H1 (cell line): ENCODE measurements around the gene HSF2. TPM values are rescaled to one million over a fixed set of nuclear protein-coding genes. Genes with fewer than 3 reads are reported as not detected.

ENCODE experiments used
- CHD2 ChIP-seq: IDR thresholded peaks from 2 replicates; pipeline ENCODE4 v1.6.1; 2012; ENCODE audit warnings: low read length, improper control_type of control experiment
- SP4 ChIP-seq: IDR thresholded peaks from 2 replicates; pipeline ENCODE4 v1.6.1; 2012; ENCODE audit warnings: low read length, inconsistent platforms
- ZNF274 ChIP-seq: IDR thresholded peaks from 2 replicates; pipeline ENCODE4 v1.7.0; 2012; ENCODE audit warnings: low read length, borderline replicate concordance; ENCODE audit errors: extremely low read depth
- polyA plus RNA-seq, 7 experiments: library from polyadenylated mRNA; depleted of rRNA in 3 of 7; stranded (reverse) in 5 of 7; unstranded in 2 of 7; fragments of >200 nt in 5 of 7; fragments of 200-250 nt in 2 of 7; gene quantifications; 1 replicate in 5 of 7; 2 replicates in 1 of 7; 4 replicates in 1 of 7; pipeline versions ENCODE4 v1.2.1 to v1.2.3, GENCODE V29; 2011 to 2013; ENCODE audit warnings: missing spikeins in 2 of 7, mixed read lengths in 2 of 7
- total RNA-seq: library from RNA; stranded (reverse); fragmentation: NEBNext Ultra II Directional; extraction: Animal tissue kit (Norgen Biotek cat#: 25700); gene quantifications from 2 replicates; pipeline ENCODE4 v1.2.1, GENCODE V29; 2021
- TF ChIP-seq, protein P1 (sequence below): IDR thresholded peaks from 2 replicates; pipeline ENCODE4 v1.6.1; 2011; ENCODE audit warnings: low read length, improper control_type of control experiment

Gene HSF2
- total and polyA plus RNA-seq, 2 of the 8 experiments (the other 6 are each of a cell fraction or from before 2014, with no cell fraction given), result 16.3 to 18.3 TPM

GRCh38 chr6:122428781-122429180 is 29.3 kb downstream of the HSF2 start (continued):
- TF ChIP-seq, protein P1, sequence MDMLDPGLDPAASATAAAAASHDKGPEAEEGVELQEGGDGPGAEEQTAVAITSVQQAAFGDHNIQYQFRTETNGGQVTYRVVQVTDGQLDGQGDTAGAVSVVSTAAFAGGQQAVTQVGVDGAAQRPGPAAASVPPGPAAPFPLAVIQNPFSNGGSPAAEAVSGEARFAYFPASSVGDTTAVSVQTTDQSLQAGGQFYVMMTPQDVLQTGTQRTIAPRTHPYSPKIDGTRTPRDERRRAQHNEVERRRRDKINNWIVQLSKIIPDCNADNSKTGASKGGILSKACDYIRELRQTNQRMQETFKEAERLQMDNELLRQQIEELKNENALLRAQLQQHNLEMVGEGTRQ, result no peak
- TF ChIP-seq SP4 (no peak), CHD2 (no peak), ZNF274 (no peak)
- TF ChIP-seq, all 59 proteins: peak for 0
